Measurements from ENCODE around the gene PHACTR2. TPM values are rescaled to one million over a fixed set of nuclear protein-coding genes. Genes with fewer than 3 reads are reported as not detected.
"Not testable (repeated sequence)": the region's sequence is repeated elsewhere in the genome, so short reads cannot be mapped to it uniquely, and the experiment has no call there.

PHACTR2 gene
- total RNA-seq, 6 donors from 2014 or later = 68.1 to 133 (median 109) TPM

DNA sequence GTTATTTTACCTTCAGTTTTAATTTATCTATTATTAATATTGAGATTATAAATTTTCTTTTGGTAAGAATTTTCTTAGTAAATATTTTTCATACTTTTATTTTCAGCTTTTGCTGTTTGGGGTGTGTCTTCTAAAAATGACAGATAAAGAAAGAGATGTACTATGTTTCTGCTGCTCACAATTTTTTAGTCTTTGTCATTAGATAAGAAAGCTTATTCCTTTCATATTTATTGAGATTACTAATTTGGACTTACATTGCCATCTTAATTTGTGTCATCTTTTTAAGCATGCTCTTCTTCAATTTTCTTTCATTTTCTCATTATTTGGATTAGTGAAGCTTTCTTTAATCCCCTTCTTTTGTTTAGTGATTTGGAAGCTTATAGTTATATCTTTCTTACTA, 13.6 kb upstream of the PHACTR2 start:
- Histone ChIP-seq H3K4me1 (no peaks in the 10 kb centered on the region), H3K36me3 (no peaks in the 10 kb centered on the region), H3K4me3 (no peak overlapping the region), H3K27me3 (no peaks in the 10 kb centered on the region), H3K27ac (no peak overlapping the region), H3K9me3 (peaks cover 0 to 12% (median 0%) of the 10 kb centered on the region in 4 donors)
- ATAC-seq (ENCODE audit: low FRiP score in 2 of 2) = no peak
- no peak for DNase-seq
- TF ChIP-seq, protein P1, sequence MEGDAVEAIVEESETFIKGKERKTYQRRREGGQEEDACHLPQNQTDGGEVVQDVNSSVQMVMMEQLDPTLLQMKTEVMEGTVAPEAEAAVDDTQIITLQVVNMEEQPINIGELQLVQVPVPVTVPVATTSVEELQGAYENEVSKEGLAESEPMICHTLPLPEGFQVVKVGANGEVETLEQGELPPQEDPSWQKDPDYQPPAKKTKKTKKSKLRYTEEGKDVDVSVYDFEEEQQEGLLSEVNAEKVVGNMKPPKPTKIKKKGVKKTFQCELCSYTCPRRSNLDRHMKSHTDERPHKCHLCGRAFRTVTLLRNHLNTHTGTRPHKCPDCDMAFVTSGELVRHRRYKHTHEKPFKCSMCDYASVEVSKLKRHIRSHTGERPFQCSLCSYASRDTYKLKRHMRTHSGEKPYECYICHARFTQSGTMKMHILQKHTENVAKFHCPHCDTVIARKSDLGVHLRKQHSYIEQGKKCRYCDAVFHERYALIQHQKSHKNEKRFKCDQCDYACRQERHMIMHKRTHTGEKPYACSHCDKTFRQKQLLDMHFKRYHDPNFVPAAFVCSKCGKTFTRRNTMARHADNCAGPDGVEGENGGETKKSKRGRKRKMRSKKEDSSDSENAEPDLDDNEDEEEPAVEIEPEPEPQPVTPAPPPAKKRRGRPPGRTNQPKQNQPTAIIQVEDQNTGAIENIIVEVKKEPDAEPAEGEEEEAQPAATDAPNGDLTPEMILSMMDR (IDR thresholded peaks at IDR 0.05) = no peak
- TF ChIP-seq POLR2AphosphoS5 (IDR thresholded peaks at IDR 0.05) = no peak
- no peak for TF ChIP-seq EP300 (IDR thresholded peaks at IDR 0.05)
- no peak for TF ChIP-seq POLR2A (IDR thresholded peaks at IDR 0.05)

- H3K36me3 ChIP-seq; ATAC-seq (ENCODE audit: low FRiP score in 2 of 2): not testable (repeated sequence)
- WGBS, 2 donors = 93 to 100% methylated on average over 1 of the region's 1 CpG
These were observed 11.8 kb upstream of the PHACTR2 start for GRCh38 chr6:143666007-143666406.

GRCh38 chr6:143669483-143669882, 8.3 kb upstream of the PHACTR2 start:
- H3K4me1 ChIP-seq = peaks cover 0 to 11% (median 4%) of the 10 kb centered on the region in 4 donors
- H3K27ac ChIP-seq; H3K4me3 ChIP-seq; H3K27me3 ChIP-seq; ATAC-seq (ENCODE audit: low FRiP score in 2 of 2); H3K9me3 ChIP-seq; H3K36me3 ChIP-seq; DNase-seq: not testable (repeated sequence)
- WGBS, 2 donors = 81 to 89% methylated on average over 1 of the region's 1 CpG

More at GRCh38 chr6:143666007-143666406, 11.8 kb upstream of the PHACTR2 start:
- not testable (repeated sequence) for DNase-seq, H3K27ac ChIP-seq, H3K4me3 ChIP-seq, H3K9me3 ChIP-seq, H3K4me1 ChIP-seq, H3K27me3 ChIP-seq

DNA sequence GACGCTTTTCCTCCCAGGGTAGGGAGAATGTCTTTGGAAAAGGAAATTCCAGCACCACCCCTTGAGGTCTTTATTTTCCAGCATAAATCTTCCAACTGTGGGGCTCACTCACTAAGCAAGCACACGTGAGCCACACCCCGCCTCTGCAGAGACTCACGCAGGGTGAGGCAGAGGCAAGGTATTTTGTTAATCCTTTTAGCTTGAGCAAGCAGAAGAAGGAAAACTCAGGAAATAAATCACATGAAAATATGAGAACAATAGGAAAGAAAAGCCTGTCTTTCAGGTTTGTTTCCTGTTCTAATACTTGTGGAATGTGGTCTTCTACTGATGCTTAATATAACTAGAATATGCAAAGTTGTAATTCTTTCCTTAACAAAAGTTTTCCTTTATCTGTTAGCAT, 4.1 kb upstream of the PHACTR2 start:
- peak in 1 of 2 donors; percentile 51 for DNase-seq
- H3K36me3 ChIP-seq = no peaks in the 10 kb centered on the region
- no peak overlapping the region for H3K4me3 ChIP-seq
- no peaks in the 10 kb centered on the region for H3K9me3 ChIP-seq
- TF ChIP-seq POLR2A (IDR thresholded peaks at IDR 0.05) (no peak), EP300 (IDR thresholded peaks at IDR 0.05) (no peak), POLR2AphosphoS5 (IDR thresholded peaks at IDR 0.05) (no peak)
- TF ChIP-seq, protein P1 (IDR thresholded peaks at IDR 0.05) = no peak
- peaks cover 9 to 26% (median 17%) of the 10 kb centered on the region in 4 donors for H3K4me1 ChIP-seq
- H3K27ac ChIP-seq = peak overlapping the region in 2 of 4 donors; percentile 42 to 59
- ATAC-seq (ENCODE audit: low FRiP score in 2 of 2) = peak in 1 of 2 donors; percentile 78
- 41% methylated on average over 4 of the region's 4 CpGs for WGBS, 2 donors
- no peaks in the 10 kb centered on the region for H3K27me3 ChIP-seq

DNA sequence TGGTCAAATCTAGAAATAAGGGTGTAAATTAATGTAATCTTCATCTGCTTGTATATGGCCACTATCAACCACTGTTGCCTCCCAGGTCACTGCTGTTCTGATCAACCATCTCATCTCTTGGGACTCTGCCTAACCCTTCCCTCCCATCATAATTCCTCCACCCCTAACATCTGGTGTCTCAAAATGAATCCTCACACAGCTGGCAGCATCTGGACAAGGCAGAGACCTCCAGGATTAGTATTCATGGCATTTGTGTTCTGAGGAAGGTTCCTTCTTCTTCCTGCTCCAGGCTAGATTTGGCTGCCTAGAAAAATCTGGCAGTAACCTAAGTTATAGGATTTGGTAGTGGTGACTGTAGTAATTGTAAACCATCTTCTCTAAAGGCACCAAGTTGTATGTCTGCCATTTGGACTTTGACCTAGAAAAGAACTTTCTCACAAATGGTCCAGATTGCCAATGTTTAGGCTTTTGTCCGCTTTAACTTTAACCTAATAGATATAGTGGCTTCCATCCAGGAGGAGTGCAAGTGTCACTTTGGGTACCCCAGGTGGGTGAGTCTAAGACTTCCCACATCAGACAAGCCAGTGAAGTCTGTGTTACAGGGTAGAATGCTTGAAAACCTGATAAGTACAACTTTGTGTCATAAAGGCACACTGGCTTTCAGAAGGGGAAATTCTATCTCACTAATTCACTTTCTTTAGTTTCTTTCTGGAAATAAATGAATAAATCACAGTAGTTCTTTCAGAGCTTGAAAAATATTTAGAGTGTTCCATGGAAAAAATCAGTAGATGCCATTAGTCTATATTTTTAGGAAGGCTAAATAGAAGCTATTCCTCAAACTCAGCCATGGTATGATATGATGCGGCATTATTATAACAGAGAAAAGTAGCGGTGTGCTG, 3.0 kb upstream of the PHACTR2 start:
- Histone ChIP-seq H3K4me1 (peaks cover 9 to 32% (median 19%) of the 10 kb centered on the region in 4 donors), H3K27me3 (no peaks in the 10 kb centered on the region), H3K27ac (peak overlapping the region in 3 of 4 donors; percentile 24 to 59 (median 48)), H3K36me3 (no peaks in the 10 kb centered on the region), H3K9me3 (no peaks in the 10 kb centered on the region), H3K4me3 (no peak overlapping the region)
- no peak for ATAC-seq (ENCODE audit: low FRiP score in 2 of 2)
- WGBS, 2 donors = 97 to 98% methylated on average over 3 of the region's 3 CpGs
- no peak for DNase-seq
- peak in 1 of 2 donors; percentile 28 for TF ChIP-seq POLR2AphosphoS5 (IDR thresholded peaks at IDR 0.05)
- no peak for TF ChIP-seq POLR2A (IDR thresholded peaks at IDR 0.05)
- TF ChIP-seq, protein P1 (IDR thresholded peaks at IDR 0.05) = no peak
- no peak for TF ChIP-seq EP300 (IDR thresholded peaks at IDR 0.05)

All from upper lobe of left lung (tissue), 6 donors.